ENCODE measurements around the gene KCNS3. TPM values are rescaled to one million over a fixed set of nuclear protein-coding genes. Genes with fewer than 3 reads are reported as not detected.

Gene KCNS3
- total RNA-seq, 1 donor from 2014 or later = 10.0 TPM

GRCh38 chr2:17958466-17959092 is 80.1 kb downstream of the KCNS3 start:
- no peaks in the 10 kb centered on the region for H3K27me3 ChIP-seq
- H3K27ac ChIP-seq = no peak overlapping the region
- no peaks in the 10 kb centered on the region for H3K36me3 ChIP-seq
- no peak overlapping the region for H2AFZ ChIP-seq (replicated peaks)
- H3K9me3 ChIP-seq (ENCODE audit: low read depth) = no peaks in the 10 kb centered on the region
- Mint-ChIP-seq H3K36me3 (no peaks in the 10 kb centered on the region), H3K4me3 (no peak overlapping the region), H3K4me1 (peaks cover 10% of the 10 kb centered on the region), H3K27ac (no peak overlapping the region), H3K27me3 (ENCODE audit: insufficient read depth, low read depth) (no peaks in the 10 kb centered on the region), H3K9me3 (no peaks in the 10 kb centered on the region)
- DNase-seq (ENCODE audit: low spot score) = no peak
- TF ChIP-seq, protein P1, sequence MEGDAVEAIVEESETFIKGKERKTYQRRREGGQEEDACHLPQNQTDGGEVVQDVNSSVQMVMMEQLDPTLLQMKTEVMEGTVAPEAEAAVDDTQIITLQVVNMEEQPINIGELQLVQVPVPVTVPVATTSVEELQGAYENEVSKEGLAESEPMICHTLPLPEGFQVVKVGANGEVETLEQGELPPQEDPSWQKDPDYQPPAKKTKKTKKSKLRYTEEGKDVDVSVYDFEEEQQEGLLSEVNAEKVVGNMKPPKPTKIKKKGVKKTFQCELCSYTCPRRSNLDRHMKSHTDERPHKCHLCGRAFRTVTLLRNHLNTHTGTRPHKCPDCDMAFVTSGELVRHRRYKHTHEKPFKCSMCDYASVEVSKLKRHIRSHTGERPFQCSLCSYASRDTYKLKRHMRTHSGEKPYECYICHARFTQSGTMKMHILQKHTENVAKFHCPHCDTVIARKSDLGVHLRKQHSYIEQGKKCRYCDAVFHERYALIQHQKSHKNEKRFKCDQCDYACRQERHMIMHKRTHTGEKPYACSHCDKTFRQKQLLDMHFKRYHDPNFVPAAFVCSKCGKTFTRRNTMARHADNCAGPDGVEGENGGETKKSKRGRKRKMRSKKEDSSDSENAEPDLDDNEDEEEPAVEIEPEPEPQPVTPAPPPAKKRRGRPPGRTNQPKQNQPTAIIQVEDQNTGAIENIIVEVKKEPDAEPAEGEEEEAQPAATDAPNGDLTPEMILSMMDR (IDR thresholded peaks at IDR 0.05) = no peak
- TF ChIP-seq EZH2phosphoT487 (IDR thresholded peaks at IDR 0.05) (no peak), EZH2 (IDR thresholded peaks at IDR 0.05) (no peak)
- no peak overlapping the region for H3K4me2 ChIP-seq
- no peaks in the 10 kb centered on the region for H3F3A ChIP-seq (ENCODE audit: low read depth)
- H3K4me3 ChIP-seq = no peak overlapping the region
- no peak overlapping the region for H3K9ac ChIP-seq
- H3K4me1 ChIP-seq = peaks cover 10% of the 10 kb centered on the region
- no peaks in the 10 kb centered on the region for H4K20me1 ChIP-seq (ENCODE audit: low read depth)
- H3K79me2 ChIP-seq (ENCODE audit: low read depth) = no peaks in the 10 kb centered on the region

DNA sequence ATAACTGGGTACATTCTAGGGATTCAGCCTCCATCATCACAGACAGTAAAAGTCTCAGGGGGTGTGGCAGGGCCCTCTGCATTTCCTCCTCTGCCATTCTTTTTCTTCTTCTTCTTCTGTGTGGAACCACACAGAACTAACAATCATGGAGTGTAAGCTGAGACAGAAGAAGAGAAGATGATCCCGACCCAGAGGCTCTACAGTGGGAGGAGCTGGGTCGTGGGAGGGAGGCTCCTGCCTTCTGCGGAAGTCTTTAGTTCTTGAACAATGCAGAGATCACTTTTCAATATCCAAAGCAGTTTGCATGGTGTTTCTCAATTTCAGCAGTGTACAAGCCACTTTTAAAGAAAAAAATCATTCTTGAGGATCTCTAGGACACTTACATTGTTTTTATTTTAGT is 80.9 kb downstream of the KCNS3 start:
- H3K9me3 ChIP-seq (ENCODE audit: low read depth) = no peaks in the 10 kb centered on the region
- H3K9me3 Mint-ChIP-seq = no peaks in the 10 kb centered on the region
- no peak for TF ChIP-seq EZH2 (IDR thresholded peaks at IDR 0.05)
- TF ChIP-seq, protein P1 (IDR thresholded peaks at IDR 0.05) = no peak
- no peak for TF ChIP-seq EZH2phosphoT487 (IDR thresholded peaks at IDR 0.05)
- no peak overlapping the region for H3K4me3 Mint-ChIP-seq
- H3K4me2 ChIP-seq = no peak overlapping the region
- no peak overlapping the region for H3K4me3 ChIP-seq
- no peaks in the 10 kb centered on the region for H3K27me3 ChIP-seq
- peaks cover 10% of the 10 kb centered on the region for H3K4me1 Mint-ChIP-seq
- no peak overlapping the region for H3K27ac ChIP-seq
- H3K79me2 ChIP-seq (ENCODE audit: low read depth) = no peaks in the 10 kb centered on the region
- H2AFZ ChIP-seq (replicated peaks) = no peak overlapping the region
- no peaks in the 10 kb centered on the region for H3K27me3 Mint-ChIP-seq (ENCODE audit: insufficient read depth, low read depth)
- DNase-seq (ENCODE audit: low spot score) = no peak
- H3F3A ChIP-seq (ENCODE audit: low read depth) = no peaks in the 10 kb centered on the region
- no peaks in the 10 kb centered on the region for H3K36me3 Mint-ChIP-seq
- H3K27ac Mint-ChIP-seq = no peak overlapping the region
- no peaks in the 10 kb centered on the region for H4K20me1 ChIP-seq (ENCODE audit: low read depth)
- peaks cover 10% of the 10 kb centered on the region for H3K4me1 ChIP-seq
- no peak overlapping the region for H3K9ac ChIP-seq
- H3K36me3 ChIP-seq = no peaks in the 10 kb centered on the region

DNA sequence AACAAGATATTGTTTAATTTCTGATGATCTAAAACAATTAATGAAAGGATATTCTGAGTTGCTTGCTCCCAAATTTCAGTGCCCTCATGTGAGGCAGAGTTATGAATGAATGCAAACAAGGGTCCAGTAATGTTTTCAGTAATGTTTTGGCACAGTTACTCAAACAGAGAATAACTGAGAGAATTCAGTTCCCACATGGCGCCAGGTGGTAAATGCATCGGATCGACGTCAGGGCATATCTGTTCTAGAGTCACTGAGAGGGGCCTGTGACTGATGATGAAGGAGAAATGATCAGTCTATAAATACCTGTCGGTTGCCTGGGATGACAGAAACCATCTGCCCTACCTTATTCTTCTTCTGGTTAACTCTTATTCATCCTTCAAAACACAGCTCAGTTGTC is 81.4 kb downstream of the KCNS3 start:
- no peak overlapping the region for H3K4me2 ChIP-seq
- H3F3A ChIP-seq (ENCODE audit: low read depth) = no peaks in the 10 kb centered on the region
- H3K27me3 Mint-ChIP-seq (ENCODE audit: insufficient read depth, low read depth) = no peaks in the 10 kb centered on the region
- H3K9me3 Mint-ChIP-seq = no peaks in the 10 kb centered on the region
- DNase-seq (ENCODE audit: low spot score) = no peak
- no peaks in the 10 kb centered on the region for H3K36me3 ChIP-seq
- peaks cover 10% of the 10 kb centered on the region for H3K4me1 Mint-ChIP-seq
- no peaks in the 10 kb centered on the region for H3K27me3 ChIP-seq
- no peaks in the 10 kb centered on the region for H3K9me3 ChIP-seq (ENCODE audit: low read depth)
- TF ChIP-seq EZH2phosphoT487 (IDR thresholded peaks at IDR 0.05) (no peak), EZH2 (IDR thresholded peaks at IDR 0.05) (no peak)
- TF ChIP-seq, protein P1 (IDR thresholded peaks at IDR 0.05) = no peak
- H3K27ac Mint-ChIP-seq = no peak overlapping the region
- no peaks in the 10 kb centered on the region for H4K20me1 ChIP-seq (ENCODE audit: low read depth)
- H3K9ac ChIP-seq = no peak overlapping the region
- H3K79me2 ChIP-seq (ENCODE audit: low read depth) = no peaks in the 10 kb centered on the region
- no peak overlapping the region for H3K4me3 Mint-ChIP-seq
- no peaks in the 10 kb centered on the region for H3K36me3 Mint-ChIP-seq
- no peak overlapping the region for H3K4me3 ChIP-seq
- H3K4me1 ChIP-seq = peaks cover 10% of the 10 kb centered on the region
- H2AFZ ChIP-seq (replicated peaks) = no peak overlapping the region
- no peak overlapping the region for H3K27ac ChIP-seq

Data from neural progenitor cell (in vitro differentiated cells).